Heart left ventricle (tissue), 13 donors: ENCODE data around the gene CDH11.

Experiments used
- POLR2A ChIP-seq, 2 donors: fragments of 450-650 bp; IDR thresholded peaks; one replicate each; pipeline ENCODE4 v1.6.1; 2017; ENCODE audit warnings: antibody characterized with exemption in 2 of 2, mild to moderate bottlenecking in 2 of 2, moderate library complexity in 2 of 2
- TF ChIP-seq, protein P1 (sequence below), 12 donors: fragments of 200-600 bp; sonication (generic) in 4 of 12; IDR thresholded peaks; one replicate each; pipeline versions ENCODE4 v1.5.0 to v1.8.0; 2018 to 2022; ENCODE audit warnings: antibody characterized with exemption in 12 of 12, mild to moderate bottlenecking in 5 of 12
- donor health status: ischemic (EF 13 %, LVEDD 7.1; RV severe dilation, severe dysfunction).
- donor health status: DM: no; HTN: yes; CAD: no.
- donor health status: DM: no; HTN: no; CAD: no.
- donor health status: ischemic (EF 25% LVEDD 6.9; RV normal size, moderate dysfunction).
- donor health status: ischemic (EF 25% LVEDD 5.7; RV mildly dilated, moderate dysfunction).
- donor health status: ischemic (EF 35%, LVEDD 5.7; RV mildly dilated, moderate dysfunction).
- donor health status: nonischemic (EF 11% LVEDD 7.7; RV severe dilation, severe dysfunction).
- donor health status: DM: yes; HTN: yes; CAD: no.
- donor health status: PGD.
- donor health status: ischemic (EF 29% LVEDD 5.4; RV normal size, mild dysfunction).
- donor health status: nonischemic (EF 23%, LVEDD 6.1; RV moderate dilation, normal function).

DNA sequence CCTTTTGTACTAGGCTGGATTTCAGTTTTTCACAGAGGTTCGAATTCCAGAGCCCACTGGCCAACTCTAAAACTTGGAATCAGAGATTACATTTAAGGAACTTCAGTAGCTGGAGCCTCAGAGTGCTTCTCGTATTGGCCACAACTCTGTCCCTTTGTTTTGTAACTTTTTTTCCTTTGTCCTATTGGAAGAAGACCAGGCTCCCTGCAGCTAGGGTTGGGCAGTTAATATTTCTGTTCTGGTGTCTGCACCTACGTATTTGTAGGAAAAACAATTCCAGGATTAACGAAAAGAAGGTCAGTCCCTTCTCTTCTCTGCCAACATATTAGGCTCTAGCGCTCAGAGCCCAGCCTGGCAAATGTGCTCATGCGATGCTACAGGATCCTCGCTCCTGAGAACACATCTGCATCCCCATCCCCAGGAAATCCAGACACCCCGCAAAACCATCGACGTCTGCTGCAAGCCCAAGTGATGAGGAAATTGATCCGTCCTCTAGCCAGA is 1.9 kb downstream of the CDH11 start:
- TF ChIP-seq, protein P1, sequence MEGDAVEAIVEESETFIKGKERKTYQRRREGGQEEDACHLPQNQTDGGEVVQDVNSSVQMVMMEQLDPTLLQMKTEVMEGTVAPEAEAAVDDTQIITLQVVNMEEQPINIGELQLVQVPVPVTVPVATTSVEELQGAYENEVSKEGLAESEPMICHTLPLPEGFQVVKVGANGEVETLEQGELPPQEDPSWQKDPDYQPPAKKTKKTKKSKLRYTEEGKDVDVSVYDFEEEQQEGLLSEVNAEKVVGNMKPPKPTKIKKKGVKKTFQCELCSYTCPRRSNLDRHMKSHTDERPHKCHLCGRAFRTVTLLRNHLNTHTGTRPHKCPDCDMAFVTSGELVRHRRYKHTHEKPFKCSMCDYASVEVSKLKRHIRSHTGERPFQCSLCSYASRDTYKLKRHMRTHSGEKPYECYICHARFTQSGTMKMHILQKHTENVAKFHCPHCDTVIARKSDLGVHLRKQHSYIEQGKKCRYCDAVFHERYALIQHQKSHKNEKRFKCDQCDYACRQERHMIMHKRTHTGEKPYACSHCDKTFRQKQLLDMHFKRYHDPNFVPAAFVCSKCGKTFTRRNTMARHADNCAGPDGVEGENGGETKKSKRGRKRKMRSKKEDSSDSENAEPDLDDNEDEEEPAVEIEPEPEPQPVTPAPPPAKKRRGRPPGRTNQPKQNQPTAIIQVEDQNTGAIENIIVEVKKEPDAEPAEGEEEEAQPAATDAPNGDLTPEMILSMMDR (IDR thresholded peaks at IDR 0.05): no peak
- TF ChIP-seq POLR2A (IDR thresholded peaks at IDR 0.05): no peak
